Right renal pelvis (tissue), 4 donors: ENCODE measurements around the gene CYTH3. TPM values are rescaled to one million over a fixed set of nuclear protein-coding genes. Genes with fewer than 3 reads are reported as not detected.

Experiments
- DNase-seq, 4 donors: peaks; one replicate each; pipeline ENCODE4 v3.0.0-alpha.2; 2013; ENCODE audit warnings: low read depth in 4 of 4, low spot score in 3 of 4, missing footprints in 1 of 4
- polyA plus RNA-seq, 4 donors: library from polyadenylated mRNA; unstranded; fragments of 120-200 nt; gene quantifications; one replicate each; pipeline ENCODE4 v1.2.1, GENCODE V29; 2013; ENCODE audit not compliant: insufficient read length in 4 of 4

Gene CYTH3
- polyA plus RNA-seq, 4 donors: 36.5 to 42.5 (median 38.1) TPM

DNA sequence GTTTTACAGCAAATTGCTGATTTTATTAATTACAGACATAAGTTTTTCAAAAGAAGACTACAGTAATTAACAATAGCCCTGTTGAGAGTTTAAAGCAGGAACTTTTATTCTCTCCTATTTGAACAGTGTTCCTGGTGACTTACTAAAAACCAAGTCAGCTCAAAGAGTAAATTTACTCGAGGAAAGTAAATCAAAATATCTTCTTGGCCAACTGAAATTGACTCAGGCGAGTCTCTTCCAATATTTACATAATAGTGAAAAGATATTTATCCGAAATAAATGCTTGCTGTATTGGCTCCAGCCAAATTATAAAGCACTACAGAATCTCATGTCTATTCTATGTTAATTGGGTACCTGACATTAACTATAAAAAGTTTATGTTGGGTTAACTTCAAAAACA is 13.2 kb downstream of the CYTH3 start:
- no peak for DNase-seq

DNA sequence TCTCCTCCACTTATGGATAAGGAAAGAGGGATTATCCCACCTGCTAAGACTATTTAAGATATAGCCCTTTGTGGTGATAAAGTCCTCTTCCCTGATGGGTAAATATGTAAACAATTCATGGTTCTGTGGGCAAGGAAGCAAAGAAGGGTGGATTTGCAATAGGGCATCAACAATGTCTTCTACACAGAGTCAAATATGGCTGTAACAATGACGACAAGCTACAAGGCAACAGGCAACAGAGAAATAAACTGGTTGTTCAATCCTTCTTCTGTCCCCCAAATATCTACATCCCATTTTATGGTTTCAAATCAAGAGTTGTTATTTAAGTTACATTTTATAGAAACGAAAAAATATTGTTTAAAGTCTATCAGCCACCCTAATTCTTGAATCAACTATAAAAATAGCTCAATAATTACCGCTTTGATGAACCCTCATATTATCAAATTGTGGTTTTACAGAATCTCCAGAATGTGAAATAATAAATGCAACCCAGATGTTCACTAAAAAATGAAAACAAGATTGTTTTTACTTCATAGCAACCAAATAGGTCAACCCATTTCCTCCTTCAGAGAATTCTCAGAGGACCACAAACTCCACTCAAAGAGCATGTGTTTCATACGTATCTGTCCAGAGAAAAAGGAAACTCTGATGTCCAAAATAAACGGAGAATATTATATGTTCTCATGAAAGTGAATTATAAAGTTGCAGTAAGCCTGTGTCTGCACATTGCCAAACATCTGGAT is 13.8 kb downstream of the CYTH3 start:
- no peak for DNase-seq

- no peak for DNase-seq
Observed at GRCh38 chr7:6257675-6258074, 14.7 kb downstream of the CYTH3 start.

- DNase-seq: no peak
Observed at GRCh38 chr7:6256677-6257535, 15.5 kb downstream of the CYTH3 start.

GRCh38 chr7:6256109-6256483 is 16.3 kb downstream of the CYTH3 start:
- no peak for DNase-seq

- no peak for DNase-seq
Observed at GRCh38 chr7:6254866-6255265, 17.6 kb downstream of the CYTH3 start.

DNA sequence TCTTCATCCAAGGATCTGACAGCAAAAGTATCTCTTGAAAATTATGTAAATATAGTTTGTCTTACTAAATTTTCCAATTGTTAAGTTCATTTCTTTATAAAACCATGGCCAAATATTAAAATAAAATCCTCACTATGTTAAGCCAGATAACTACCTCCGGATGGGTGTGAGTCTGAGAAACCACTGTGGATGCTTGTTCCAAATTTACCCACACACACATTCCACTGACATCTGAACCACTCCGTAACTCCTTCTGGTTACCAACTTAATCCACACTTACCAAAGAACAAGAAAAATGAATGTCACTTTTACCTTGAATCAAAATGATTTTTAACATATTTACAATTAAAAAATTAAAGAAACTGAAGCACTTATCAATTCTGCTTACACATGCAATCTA is 19.7 kb downstream of the CYTH3 start:
- DNase-seq: no peak

GRCh38 chr7:6252341-6252746 is 20.1 kb downstream of the CYTH3 start:
- no peak for DNase-seq

DNA sequence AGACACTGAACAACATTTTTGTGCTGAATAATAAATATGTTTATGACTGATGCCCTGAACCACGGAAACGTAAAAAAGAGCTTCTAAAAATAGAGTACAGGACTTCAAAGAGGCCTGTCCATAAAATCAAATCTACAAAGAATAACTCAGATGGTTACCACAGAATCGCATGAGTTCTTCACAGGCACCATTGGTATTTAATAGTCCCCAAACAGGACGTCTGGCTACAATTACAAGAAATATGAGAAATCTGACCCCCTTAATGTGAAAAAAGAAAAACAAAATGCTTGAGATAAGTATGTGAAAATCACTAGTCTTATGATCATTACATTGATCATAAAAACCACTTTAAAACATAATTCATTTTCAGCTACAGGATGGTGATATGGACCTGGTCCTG is 20.8 kb downstream of the CYTH3 start:
- DNase-seq: no peak

GRCh38 chr7:6250364-6250833 is 22.0 kb downstream of the CYTH3 start:
- no peak for DNase-seq

DNA sequence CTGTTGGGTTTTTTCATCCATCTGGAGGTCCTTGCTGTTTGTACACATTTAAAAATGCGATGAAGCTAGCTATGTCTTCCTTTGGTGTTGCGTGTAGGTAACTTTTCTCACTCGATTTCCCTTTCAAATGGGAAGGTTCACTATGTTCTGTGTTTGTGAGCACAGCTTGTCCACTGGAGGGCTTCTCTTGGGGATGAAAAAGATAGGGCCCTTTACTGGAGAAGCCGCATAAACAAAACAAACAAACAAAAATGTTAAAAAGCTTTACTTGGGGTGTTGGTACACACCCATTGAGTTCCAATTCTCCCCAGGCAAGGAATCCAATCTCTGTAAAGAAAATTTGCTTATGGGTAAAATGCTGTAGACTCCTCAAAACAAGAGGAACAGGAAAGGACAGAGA is 23.4 kb downstream of the CYTH3 start:
- DNase-seq: no peak

DNA sequence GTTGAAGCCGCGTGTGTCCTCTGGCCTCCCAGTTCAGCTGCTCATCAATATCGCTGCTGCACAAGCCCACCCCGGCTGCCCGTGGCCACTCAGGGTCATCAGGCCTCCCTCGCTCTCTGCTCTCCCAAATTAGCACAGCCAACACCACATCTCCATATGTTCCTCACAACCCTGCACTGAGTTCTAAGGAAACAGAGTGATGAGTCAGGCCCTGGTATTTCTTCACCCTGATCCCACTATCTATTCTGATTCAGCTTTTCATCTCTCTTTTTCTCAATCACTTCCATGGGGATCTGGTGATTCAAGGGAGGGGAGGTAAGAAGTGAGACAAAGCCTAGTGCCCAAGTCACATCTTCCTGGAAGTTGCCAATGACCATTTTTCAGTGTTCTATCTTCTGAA is 23.8 kb downstream of the CYTH3 start:
- no peak for DNase-seq

DNA sequence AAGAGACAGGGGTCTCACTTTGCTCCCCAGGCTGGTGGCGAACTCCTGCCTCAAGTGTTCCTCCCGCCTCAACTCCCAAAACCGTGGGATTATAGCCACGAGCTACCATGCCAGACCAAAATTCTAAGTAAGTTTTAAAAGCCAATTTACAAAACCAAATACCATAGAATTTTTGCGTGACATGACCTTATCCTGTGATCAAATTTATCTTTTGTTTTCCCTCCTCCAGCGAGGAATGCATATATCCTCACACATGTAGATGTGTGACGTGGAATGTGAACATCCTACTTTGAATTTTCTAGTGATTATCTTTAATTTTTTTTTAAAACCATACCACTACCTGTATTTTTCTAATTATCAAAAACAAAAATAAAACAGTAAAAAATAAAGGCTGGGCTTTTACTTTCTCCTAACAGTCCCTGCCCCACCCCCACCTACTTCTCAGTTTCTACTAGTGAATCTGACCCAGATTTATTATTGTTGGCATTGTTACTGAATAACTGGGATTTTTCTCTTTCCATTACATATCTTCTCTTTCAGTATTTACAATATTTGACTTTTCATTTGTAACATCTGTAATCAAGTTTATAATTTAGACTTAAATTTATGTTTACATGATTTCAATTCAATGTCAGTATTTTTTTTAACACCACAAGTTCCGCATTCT is 26.0 kb downstream of the CYTH3 start:
- no peak for DNase-seq

DNA sequence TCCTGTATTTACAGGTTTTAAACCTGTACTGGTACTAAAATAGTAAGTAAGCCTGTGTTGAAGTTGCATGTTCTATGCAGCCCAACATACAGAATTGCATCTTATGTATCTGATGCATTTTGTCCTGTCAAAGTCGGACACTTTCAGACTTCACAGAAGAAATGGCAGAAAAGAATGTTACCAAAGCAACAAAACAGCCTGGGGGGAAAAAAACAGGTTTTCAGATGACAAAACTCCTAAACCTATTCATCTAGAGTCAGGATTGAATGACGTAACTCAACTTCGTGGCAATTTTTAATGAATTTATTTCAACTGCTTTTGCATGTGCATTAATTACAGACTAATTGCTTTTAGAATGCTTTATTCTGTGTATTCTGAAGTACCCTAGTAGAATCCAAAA is 28.4 kb downstream of the CYTH3 start:
- DNase-seq: no peak

- DNase-seq: no peak
Observed at GRCh38 chr7:6243168-6243567, 29.3 kb downstream of the CYTH3 start.

DNA sequence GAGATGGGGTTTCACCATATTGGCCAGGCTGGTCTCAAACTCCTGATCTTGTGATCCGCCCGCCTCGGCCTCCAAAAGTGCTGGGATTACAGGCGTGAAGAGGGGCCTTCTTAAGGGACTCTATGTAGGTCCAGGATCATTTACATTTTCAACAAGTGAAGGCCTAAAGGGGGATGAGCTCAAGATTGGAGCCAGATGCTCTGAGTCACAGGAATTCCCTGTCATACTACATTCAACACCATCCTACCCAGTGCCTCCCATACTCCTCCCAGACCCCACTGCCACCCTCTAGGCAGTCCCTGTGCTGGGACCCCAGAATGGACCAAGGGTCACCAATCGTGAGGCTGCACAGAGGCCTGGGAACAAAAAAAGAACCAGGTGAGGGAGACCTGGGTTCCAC is 29.9 kb downstream of the CYTH3 start:
- no peak for DNase-seq

DNA sequence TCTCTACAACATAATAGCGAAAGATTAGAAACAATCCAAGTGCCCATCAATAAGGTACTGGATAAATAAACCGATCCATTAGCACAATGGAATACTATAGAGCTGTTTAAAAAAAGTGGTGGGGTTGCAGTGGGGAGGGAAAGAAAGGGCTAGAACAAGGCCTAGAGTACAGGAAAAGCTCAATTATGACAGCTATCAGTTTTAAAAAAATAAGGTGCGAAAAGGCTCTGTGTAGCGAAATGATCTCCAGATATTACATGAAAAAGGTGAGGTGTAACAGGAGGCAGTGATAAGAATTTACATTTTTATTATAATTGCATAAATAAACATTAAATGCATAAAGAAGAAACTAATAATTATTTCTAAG is 30.8 kb downstream of the CYTH3 start:
- no peak for DNase-seq

GRCh38 chr7:6238309-6238925 is 34.0 kb downstream of the CYTH3 start:
- DNase-seq: no peak

GRCh38 chr7:6237730-6238129 is 34.7 kb downstream of the CYTH3 start:
- no peak for DNase-seq

DNA sequence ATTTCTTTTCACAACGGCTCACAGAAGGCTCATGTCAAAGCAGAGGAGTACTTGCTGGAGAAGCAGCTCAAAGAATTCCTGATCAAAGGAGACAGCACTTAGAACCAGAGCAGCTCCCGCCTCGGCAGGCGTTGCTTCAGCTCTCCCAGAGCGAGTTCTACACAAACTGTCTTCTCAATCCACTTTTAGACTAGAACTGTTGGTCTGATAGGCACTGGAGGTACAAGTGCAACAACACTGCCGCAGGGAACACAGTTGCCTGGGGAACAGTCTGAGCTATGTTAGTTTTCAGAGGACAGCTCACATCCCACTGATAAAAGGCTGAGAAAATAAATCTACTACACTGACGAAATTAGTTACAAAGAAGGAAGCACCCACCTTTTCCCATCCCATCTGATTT is 35.4 kb downstream of the CYTH3 start:
- no peak for DNase-seq
